Mesothelial cell of epicardium (in vitro differentiated cells): ENCODE results near the gene FOXO3. TPM values are rescaled to one million over a fixed set of nuclear protein-coding genes. Genes with fewer than 3 reads are reported as not detected.

ENCODE experiments used
- DNase-seq, 2 experiments: peaks; one replicate each; pipeline ENCODE4 v3.0.0; 2021; ENCODE audit warnings: low spot score in 2 of 2; ENCODE audit not compliant: unreplicated experiment in 2 of 2
- H3K27ac Mint-ChIP-seq: 2 replicates; pipeline ENCODE4 v1.8.0; 2021; ENCODE audit warnings: mixed read lengths
- H3K27me3 Mint-ChIP-seq: 2 replicates; pipeline ENCODE4 v1.8.0; 2021; ENCODE audit warnings: low read depth, mixed read lengths
- H3K36me3 Mint-ChIP-seq: 2 replicates; pipeline ENCODE4 v1.8.0; 2021; ENCODE audit warnings: mixed read lengths
- H3K4me1 Mint-ChIP-seq: 2 replicates; pipeline ENCODE4 v1.8.0; 2021; ENCODE audit warnings: mixed read lengths
- H3K4me3 Mint-ChIP-seq: 2 replicates; pipeline ENCODE4 v1.8.0; 2021; ENCODE audit warnings: mild to moderate bottlenecking, moderate library complexity, mixed read lengths
- H3K9me3 Mint-ChIP-seq: 2 replicates; pipeline ENCODE4 v1.8.0; 2021; ENCODE audit warnings: mixed read lengths
- total RNA-seq: library from RNA; stranded (reverse); gene quantifications from 3 replicates; pipeline ENCODE4 v1.2.1, GENCODE V29; 2021
- TF ChIP-seq, protein P1 (sequence below): fragments of 200-600 bp; sonication (generic); IDR thresholded peaks from one replicate; pipeline ENCODE4 v1.5.0; 2021; ENCODE audit warnings: antibody characterized with exemption; ENCODE audit not compliant: unreplicated experiment

The FOXO3 gene
- total RNA-seq, 1 donor from 2014 or later: 58.3 TPM

- Mint-ChIP-seq H3K36me3 (no peaks in the 10 kb centered on the region), H3K9me3 (peaks cover 8% of the 10 kb centered on the region), H3K4me1 (peaks cover 2% of the 10 kb centered on the region), H3K4me3 (no peak overlapping the region), H3K27ac (no peak overlapping the region), H3K27me3 (no peaks in the 10 kb centered on the region)
- TF ChIP-seq, protein P1, sequence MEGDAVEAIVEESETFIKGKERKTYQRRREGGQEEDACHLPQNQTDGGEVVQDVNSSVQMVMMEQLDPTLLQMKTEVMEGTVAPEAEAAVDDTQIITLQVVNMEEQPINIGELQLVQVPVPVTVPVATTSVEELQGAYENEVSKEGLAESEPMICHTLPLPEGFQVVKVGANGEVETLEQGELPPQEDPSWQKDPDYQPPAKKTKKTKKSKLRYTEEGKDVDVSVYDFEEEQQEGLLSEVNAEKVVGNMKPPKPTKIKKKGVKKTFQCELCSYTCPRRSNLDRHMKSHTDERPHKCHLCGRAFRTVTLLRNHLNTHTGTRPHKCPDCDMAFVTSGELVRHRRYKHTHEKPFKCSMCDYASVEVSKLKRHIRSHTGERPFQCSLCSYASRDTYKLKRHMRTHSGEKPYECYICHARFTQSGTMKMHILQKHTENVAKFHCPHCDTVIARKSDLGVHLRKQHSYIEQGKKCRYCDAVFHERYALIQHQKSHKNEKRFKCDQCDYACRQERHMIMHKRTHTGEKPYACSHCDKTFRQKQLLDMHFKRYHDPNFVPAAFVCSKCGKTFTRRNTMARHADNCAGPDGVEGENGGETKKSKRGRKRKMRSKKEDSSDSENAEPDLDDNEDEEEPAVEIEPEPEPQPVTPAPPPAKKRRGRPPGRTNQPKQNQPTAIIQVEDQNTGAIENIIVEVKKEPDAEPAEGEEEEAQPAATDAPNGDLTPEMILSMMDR: no peak
- DNase-seq: no peak
Observed at GRCh38 chr6:108543175-108543940, 17.4 kb upstream of the FOXO3 start.

GRCh38 chr6:108544606-108545005 lies 16.1 kb upstream of the FOXO3 start:
- no peaks in the 10 kb centered on the region for H3K36me3 Mint-ChIP-seq
- no peak for DNase-seq

GRCh38 chr6:108546079-108547049 lies 14.4 kb upstream of the FOXO3 start:
- DNase-seq: no peak
- Mint-ChIP-seq H3K36me3 (no peaks in the 10 kb centered on the region), H3K27me3 (no peaks in the 10 kb centered on the region), H3K27ac (no peak overlapping the region), H3K9me3 (no peaks in the 10 kb centered on the region), H3K4me3 (no peak overlapping the region), H3K4me1 (peaks cover 2% of the 10 kb centered on the region)
- TF ChIP-seq, protein P1: no peak

More at GRCh38 chr6:108544606-108545005, 16.1 kb upstream of the FOXO3 start:
- no peaks in the 10 kb centered on the region for H3K27me3 Mint-ChIP-seq
- H3K4me3 Mint-ChIP-seq: no peak overlapping the region
- TF ChIP-seq, protein P1: no peak
- H3K27ac Mint-ChIP-seq: no peak overlapping the region
- peaks cover 2% of the 10 kb centered on the region for H3K4me1 Mint-ChIP-seq
- peaks cover 4% of the 10 kb centered on the region for H3K9me3 Mint-ChIP-seq

DNA sequence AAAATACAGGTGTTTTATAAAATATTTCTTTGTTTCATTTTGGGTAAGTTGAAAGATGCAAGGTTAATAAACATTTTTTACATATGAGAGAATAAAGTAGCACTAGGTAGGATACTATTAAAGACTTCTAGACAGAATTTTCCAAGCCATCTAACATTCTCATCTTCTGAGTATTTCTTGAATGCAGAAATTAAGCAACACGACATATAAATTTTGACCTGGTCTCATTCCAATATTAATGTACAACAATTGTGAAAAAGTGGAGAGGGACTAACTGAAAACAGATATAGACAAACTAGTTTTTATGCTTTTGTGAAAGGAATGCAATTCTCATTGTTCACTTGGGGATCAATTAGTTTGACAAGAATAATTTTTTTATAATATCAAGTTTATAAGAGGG lies 11.5 kb upstream of the FOXO3 start:
- no peak for DNase-seq
- no peaks in the 10 kb centered on the region for H3K36me3 Mint-ChIP-seq
- TF ChIP-seq, protein P1: no peak
- H3K4me3 Mint-ChIP-seq: no peak overlapping the region
- no peak overlapping the region for H3K27ac Mint-ChIP-seq
- no peaks in the 10 kb centered on the region for H3K4me1 Mint-ChIP-seq
- H3K27me3 Mint-ChIP-seq: no peaks in the 10 kb centered on the region
- H3K9me3 Mint-ChIP-seq: no peaks in the 10 kb centered on the region

- H3K36me3 Mint-ChIP-seq: no peaks in the 10 kb centered on the region
- DNase-seq: no peak
- no peaks in the 10 kb centered on the region for H3K9me3 Mint-ChIP-seq
- H3K27ac Mint-ChIP-seq: no peak overlapping the region
- TF ChIP-seq, protein P1: no peak
- H3K4me3 Mint-ChIP-seq: no peak overlapping the region
- no peaks in the 10 kb centered on the region for H3K4me1 Mint-ChIP-seq
- no peaks in the 10 kb centered on the region for H3K27me3 Mint-ChIP-seq
Observed at GRCh38 chr6:108549741-108550140, 11.0 kb upstream of the FOXO3 start.
